Breast epithelium (tissue), 3 donors: Measurements from ENCODE around the gene TMEM178B.

Experiments used
- POLR2AphosphoS5 ChIP-seq, 3 donors: sonication (generic); formaldehyde crosslinking; IDR thresholded peaks; one replicate each; pipeline ENCODE4 v1.6.1; 2017; ENCODE audit warnings: antibody characterized with exemption in 3 of 3
- TF ChIP-seq, protein P1 (sequence below), 3 donors: fragments of 450-650 bp; IDR thresholded peaks; one replicate each; pipeline ENCODE4 v1.5.1; 2016 to 2017; ENCODE audit warnings: antibody characterized with exemption in 3 of 3, mild to moderate bottlenecking in 3 of 3, moderate library complexity in 3 of 3

- TF ChIP-seq, protein P1, sequence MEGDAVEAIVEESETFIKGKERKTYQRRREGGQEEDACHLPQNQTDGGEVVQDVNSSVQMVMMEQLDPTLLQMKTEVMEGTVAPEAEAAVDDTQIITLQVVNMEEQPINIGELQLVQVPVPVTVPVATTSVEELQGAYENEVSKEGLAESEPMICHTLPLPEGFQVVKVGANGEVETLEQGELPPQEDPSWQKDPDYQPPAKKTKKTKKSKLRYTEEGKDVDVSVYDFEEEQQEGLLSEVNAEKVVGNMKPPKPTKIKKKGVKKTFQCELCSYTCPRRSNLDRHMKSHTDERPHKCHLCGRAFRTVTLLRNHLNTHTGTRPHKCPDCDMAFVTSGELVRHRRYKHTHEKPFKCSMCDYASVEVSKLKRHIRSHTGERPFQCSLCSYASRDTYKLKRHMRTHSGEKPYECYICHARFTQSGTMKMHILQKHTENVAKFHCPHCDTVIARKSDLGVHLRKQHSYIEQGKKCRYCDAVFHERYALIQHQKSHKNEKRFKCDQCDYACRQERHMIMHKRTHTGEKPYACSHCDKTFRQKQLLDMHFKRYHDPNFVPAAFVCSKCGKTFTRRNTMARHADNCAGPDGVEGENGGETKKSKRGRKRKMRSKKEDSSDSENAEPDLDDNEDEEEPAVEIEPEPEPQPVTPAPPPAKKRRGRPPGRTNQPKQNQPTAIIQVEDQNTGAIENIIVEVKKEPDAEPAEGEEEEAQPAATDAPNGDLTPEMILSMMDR (IDR thresholded peaks at IDR 0.05), result no peak
- no peak for TF ChIP-seq POLR2AphosphoS5 (IDR thresholded peaks at IDR 0.05)
Measured at GRCh38 chr7:141390339-141390738, 316.5 kb downstream of the TMEM178B start.
